AG04450 (cell line): ENCODE data around the gene CCN2. TPM values are rescaled to one million over a fixed set of nuclear protein-coding genes. Genes with fewer than 3 reads are reported as not detected.

Experiments used
- CTCF ChIA-PET: fragments of 300-600, 350-600 bp; formaldehyde crosslinking; extraction: SDS; loops from one replicate; lab custom pipeline; 2022; ENCODE audit warnings: antibody characterized with exemption, inconsistent platforms; lab: Charles Lee
- POLR2A ChIA-PET: fragments of 350-600 bp; formaldehyde crosslinking; extraction: SDS; loops from one replicate; lab custom pipeline; 2021; ENCODE audit warnings: antibody characterized with exemption, inconsistent platforms; lab: Yijun Ruan, JAX
- DNase-seq: peaks from one replicate; pipeline ENCODE4 v3.0.0-alpha.2; 2011; ENCODE audit warnings: low read depth, low spot score
- H3K27ac ChIP-seq: one replicate; pipeline ENCODE4 v1.5.1; 2012; ENCODE audit warnings: low read depth, low read length, control low read depth
- H3K27me3 ChIP-seq: one replicate; pipeline ENCODE4 v1.6.0; 2012; ENCODE audit warnings: low read length; ENCODE audit not compliant: control insufficient read depth, insufficient read depth
- H3K4me3 ChIP-seq: 2 replicates; pipeline ENCODE4 v1.5.1; 2011; ENCODE audit warnings: mild to moderate bottlenecking, low read depth, low read length, control low read depth
- H3K9me3 ChIP-seq: 2 replicates; pipeline ENCODE4 v1.5.1; 2012; ENCODE audit warnings: low read length; ENCODE audit not compliant: control insufficient read depth, insufficient read depth
- CTCF ChIP-seq: IDR thresholded peaks from 2 replicates; pipeline ENCODE4 v1.5.1; 2011; ENCODE audit warnings: low read depth, low read length, control low read depth, inconsistent platforms
- polyA minus RNA-seq: library from RNA; depleted of rRNA, polyadenylated mRNA; stranded (reverse); fragments of >200 nt; gene quantifications from 2 replicates; pipeline ENCODE4 v1.2.3, GENCODE V29; 2011; rRNA and poly(A)+ RNA removed
- polyA plus RNA-seq: library from polyadenylated mRNA; depleted of rRNA; stranded (reverse); fragments of >200 nt; gene quantifications from 2 replicates; pipeline ENCODE4 v1.2.3, GENCODE V29; 2011; rRNA removed

The CCN2 gene
- polyA plus RNA-seq = 768 and 955 TPM in 2 replicates
- 515 and 518 TPM in 2 replicates for polyA minus RNA-seq

- peak within 1 kb of the TSS; percentile 97 for H3K27ac ChIP-seq
- TF ChIP-seq CTCF = no peak
- peak within 1 kb of the TSS; percentile 98 for H3K4me3 ChIP-seq
- no peaks in the 10 kb centered on the region for H3K9me3 ChIP-seq
- ChIA-PET POLR2A (interaction anchor here (0.5 to 4.0 kb wide), 47 partner anchors 13 to 947 kb away, joined by 3 to 98 read pairs (median 5); no protein-coding TSS in a partner anchor), CTCF (interaction anchor here (0.5 to 2.6 kb wide), 6 partner anchors 132 to 329 kb away, joined by 3 to 15 read pairs (median 6); no protein-coding TSS in a partner anchor)
- peak; percentile 99 for DNase-seq
- no peaks in the 10 kb centered on the region for H3K27me3 ChIP-seq
These were observed at the start of gene CCN2 for GRCh38 chr6:131950767-131951575. TSS of gene CCN2 (minus strand) at chr6:131951372. CDS start at chr6:131951172, 200 bp downstream.

- Histone ChIP-seq H3K27ac (no peak overlapping the region), H3K9me3 (peaks cover 10% of the 10 kb centered on the region; the same call in 1 of the 2 replicates), H3K4me3 (no peak overlapping the region), H3K27me3 (no peaks in the 10 kb centered on the region)
- CTCF ChIA-PET = no interaction called here
- TF ChIP-seq CTCF = no peak
- DNase-seq = no peak
- POLR2A ChIA-PET = no interaction called here
These were observed 49.1 kb upstream of the CCN2 start for GRCh38 chr6:132000296-132000695.

- H3K27ac ChIP-seq = no peak overlapping the region
- ChIA-PET CTCF (interaction anchor here (0.6 kb wide), 1 partner anchor 23 kb away, joined by 3 read pairs; no protein-coding TSS in a partner anchor), POLR2A (no interaction called here)
- TF ChIP-seq CTCF = no peak
- DNase-seq = no peak
- H3K4me3 ChIP-seq = no peak overlapping the region
- no peaks in the 10 kb centered on the region for H3K27me3 ChIP-seq
- peaks cover 10% of the 10 kb centered on the region; the same call in 1 of the 2 replicates for H3K9me3 ChIP-seq
These were observed 48.5 kb upstream of the CCN2 start for GRCh38 chr6:131999545-132000146.

- CTCF ChIA-PET = no interaction called here
These were observed 47.2 kb upstream of the CCN2 start for GRCh38 chr6:131998255-131998982.

More at GRCh38 chr6:131998255-131998982, 47.2 kb upstream of the CCN2 start:
- POLR2A ChIA-PET = interaction anchor here (0.6 kb wide), 1 partner anchor 49 kb away, joined by 4 read pairs; no protein-coding TSS in a partner anchor
- no peak for TF ChIP-seq CTCF
- no peak overlapping the region for H3K4me3 ChIP-seq
- no peaks in the 10 kb centered on the region for H3K27me3 ChIP-seq
- no peak for DNase-seq
- no peak overlapping the region for H3K27ac ChIP-seq
- H3K9me3 ChIP-seq = peaks cover 3% of the 10 kb centered on the region; the same call in 1 of the 2 replicates
